ENCODE measurements around the gene MYLK. TPM values are rescaled to one million over a fixed set of nuclear protein-coding genes. Genes with fewer than 3 reads are reported as not detected.

Gene MYLK
- total RNA-seq, 1 donor from 2014 or later = 51.1 TPM

DNA sequence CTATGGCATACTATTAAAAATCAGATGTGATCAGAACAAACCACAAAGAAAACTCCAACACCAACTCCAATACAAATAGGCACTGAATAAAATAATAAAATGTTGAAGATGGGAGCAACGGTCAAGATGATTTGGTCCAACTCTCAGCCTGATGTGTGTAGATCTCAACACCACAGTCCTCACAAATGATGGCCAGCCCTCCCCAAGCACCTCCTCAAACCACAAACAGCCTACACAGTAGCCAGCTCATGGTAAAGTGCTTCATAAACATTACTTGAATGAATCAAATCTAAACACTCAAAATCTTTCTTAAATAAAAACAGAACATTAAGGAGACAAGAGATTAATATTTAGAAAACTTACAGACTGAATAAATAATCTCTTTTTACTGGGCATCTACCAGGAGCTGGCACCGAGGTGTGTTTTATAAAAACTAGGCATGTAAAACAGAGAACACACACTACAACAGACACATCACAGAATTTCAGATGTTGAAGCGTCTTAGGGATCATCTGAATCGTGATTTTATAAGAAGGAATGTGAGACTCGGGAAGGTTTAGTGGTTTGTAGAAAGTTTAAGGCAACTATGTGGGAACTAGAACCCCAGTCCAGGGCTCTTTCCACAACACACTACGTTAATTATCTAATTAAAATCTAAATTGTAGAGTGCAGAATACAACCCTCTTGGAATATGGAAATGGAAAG, 102.4 kb downstream of the MYLK start:
- DNase-seq (ENCODE audit: low spot score) = no peak
- ATAC-seq = no peak
- intact Hi-C loops (cut with DNase I) = no loop called here

DNA sequence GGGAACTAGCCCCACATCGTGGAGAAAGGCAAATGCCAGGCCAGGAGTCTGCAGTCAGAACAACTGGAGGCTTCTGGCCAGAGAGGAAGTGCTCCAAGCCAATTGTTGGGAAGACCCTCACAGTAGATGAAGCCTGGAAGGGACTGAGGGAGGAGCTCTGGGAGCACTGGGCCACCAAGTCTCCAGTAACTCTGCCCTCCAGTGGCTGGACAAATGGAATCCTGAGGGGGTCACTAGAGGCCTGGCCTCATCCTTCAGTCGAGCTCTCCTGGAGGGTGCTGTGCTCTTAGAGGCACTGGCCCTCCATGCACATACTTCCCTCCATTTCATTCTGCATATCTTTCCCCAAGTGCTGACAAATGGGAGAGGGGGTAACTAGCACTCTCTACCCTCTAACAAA, 103.0 kb downstream of the MYLK start:
- DNase-seq (ENCODE audit: low spot score) = no peak
- intact Hi-C loops (cut with DNase I) = no loop called here
- ATAC-seq = no peak

DNA sequence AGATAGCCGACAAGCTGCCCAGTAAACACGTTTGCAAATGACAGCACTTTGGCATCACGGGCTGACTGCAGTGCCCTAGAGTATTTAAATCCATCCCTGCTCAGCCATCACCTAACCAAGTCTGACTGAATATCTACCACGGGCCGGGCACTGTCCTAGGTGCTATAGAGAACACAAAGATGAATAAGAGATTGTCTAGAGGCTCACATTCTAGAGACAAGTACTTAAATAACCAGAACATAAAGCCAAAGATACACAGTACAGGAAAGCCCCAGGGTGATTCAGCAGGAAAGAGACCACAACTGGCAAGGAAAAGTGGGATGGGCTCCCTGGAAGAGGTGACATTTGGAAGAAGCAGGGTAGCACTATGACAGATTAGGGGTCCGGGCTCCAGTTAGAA, 103.5 kb downstream of the MYLK start:
- intact Hi-C loops (cut with DNase I) = no loop called here
- ATAC-seq = no peak
- DNase-seq (ENCODE audit: low spot score) = no peak

DNA sequence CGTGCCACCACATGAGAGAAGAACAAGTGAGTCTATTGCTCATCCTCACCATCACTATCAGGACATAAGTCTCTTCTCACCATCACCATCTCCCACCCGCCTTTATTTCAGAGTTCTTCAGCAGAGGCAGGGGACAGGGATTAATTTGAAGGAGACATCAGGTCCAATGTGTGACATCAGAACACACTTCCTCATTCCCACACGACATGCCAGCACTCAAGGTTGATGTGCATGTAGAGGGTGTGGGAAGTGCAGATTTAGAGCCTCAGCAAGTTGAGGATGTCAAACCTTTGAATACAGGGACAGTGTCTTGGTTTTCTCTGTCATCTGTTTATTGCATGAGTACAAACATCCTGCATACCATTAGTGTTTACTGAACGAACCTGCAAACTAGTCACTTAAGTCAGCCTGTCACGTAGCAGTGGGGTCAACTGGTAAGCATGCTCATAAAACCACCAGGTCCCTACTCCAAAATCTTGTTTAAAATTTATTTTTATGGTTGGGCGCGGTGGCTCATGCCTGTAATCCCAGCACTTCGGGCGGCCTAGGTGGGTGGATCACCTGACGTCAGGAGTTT, 104.4 kb downstream of the MYLK start:
- intact Hi-C loops (cut with DNase I) = no loop called here
- no peak for ATAC-seq
- no peak for DNase-seq (ENCODE audit: low spot score)

DNA sequence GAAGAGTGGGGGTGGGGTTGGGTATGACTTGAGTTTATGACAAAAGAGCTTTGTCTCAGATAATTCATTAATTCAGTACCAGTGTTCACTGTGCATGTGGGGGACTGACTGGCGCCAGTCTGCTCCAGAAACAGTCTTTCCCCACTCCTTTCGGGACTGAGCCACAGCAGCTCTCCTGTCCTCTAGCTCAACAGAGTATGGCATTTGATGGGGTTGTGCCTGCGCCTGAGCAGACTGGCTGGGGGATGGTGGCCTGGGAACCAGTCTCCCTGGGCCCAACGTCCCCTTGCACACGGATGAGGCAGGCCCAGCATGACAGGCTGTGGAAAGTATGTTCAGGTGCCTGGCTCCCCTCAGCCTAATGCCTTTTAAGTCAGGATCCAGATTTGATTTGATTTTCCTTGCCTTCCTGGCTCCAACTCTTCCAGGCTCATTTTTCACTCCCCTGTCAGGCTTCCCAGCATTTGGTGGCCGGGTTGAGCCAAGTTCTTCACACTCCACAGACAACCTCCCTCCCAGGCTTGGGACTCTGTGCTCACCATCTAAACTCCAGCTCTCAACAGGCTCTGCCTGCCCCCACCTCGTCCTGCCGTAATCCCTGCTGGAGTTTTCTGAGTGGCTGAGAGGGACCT, 105.0 kb downstream of the MYLK start:
- ATAC-seq (peak; percentile 34), DNase-seq (ENCODE audit: low spot score) (no peak)
- intact Hi-C loops (cut with DNase I) = no loop called here

DNA sequence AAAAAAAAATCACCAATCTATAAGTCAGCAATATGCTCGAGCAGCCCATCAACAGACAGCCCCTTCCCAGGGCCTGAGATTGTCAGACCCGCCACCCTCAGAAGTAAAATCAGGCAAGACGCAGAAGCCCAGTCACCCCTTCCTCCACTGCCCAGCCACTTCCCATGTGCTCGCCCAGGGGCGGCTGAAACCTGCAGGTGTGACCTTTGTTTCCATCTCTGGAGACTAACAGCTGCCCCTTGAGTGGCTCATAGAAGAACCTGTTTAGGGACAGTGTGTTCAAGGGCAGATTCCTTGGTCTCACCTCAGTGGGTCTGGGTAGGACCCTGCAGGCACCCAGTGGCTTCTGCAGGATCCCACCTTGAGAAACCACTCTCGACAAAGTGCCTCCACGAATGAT, 105.6 kb downstream of the MYLK start:
- intact Hi-C loops (cut with DNase I) = no loop called here
- no peak for ATAC-seq
- no peak for DNase-seq (ENCODE audit: low spot score)

DNA sequence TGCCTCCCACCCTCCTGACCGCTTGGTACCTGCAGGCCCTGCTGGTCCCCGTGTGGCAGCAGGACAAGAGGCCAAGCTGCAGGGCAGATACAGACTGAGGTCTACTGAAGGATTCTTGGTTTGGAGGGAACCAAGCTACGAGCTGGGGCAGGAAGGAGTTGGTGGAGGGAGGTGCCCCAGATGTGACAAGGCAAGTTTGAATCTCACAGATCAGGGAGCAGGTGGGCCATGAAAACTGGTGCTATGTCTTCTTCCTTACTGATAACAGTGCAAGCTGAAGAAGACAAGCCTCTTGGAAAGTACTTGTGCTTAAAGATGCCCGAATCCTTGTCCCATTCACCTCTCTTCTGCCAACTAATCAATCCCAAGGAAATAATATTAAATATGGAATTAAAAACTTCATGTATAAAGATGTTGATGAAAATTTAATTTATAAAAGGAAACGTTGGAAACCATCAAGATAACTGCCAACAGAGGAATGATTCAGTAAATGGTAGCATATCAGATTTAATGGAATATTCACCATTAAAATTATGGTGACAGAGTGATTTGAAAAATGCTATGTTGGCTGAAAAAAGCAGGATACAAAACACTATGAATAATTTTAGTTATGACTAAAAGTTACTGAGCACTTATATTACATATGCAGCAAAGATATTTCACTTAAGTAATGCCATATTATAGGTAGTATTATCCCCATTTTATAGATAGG, 107.9 kb downstream of the MYLK start:
- intact Hi-C loops (cut with DNase I) = no loop called here
- no peak for ATAC-seq
- no peak for DNase-seq (ENCODE audit: low spot score)

DNA sequence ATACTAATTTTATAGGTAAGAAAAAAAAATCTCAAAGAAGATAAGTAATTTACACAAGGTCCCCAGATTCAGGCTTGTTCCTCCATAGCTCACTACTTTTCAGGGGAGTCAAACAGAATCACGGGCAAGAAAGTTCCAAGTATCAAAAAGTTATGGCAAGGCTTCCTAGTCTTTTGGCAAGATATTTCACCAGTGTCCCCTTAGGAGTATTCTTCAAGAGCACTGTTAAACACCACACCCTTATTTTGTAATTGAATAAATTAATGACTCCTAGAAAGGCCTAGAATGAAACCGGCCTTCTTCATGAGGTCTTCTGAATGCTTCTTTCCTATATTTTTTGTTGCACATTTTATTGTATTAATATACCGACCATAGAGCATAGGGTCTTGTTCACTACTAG, 109.7 kb downstream of the MYLK start:
- no peak for DNase-seq (ENCODE audit: low spot score)
- intact Hi-C loops (cut with DNase I) = no loop called here
- peak; percentile 61 for ATAC-seq

DNA sequence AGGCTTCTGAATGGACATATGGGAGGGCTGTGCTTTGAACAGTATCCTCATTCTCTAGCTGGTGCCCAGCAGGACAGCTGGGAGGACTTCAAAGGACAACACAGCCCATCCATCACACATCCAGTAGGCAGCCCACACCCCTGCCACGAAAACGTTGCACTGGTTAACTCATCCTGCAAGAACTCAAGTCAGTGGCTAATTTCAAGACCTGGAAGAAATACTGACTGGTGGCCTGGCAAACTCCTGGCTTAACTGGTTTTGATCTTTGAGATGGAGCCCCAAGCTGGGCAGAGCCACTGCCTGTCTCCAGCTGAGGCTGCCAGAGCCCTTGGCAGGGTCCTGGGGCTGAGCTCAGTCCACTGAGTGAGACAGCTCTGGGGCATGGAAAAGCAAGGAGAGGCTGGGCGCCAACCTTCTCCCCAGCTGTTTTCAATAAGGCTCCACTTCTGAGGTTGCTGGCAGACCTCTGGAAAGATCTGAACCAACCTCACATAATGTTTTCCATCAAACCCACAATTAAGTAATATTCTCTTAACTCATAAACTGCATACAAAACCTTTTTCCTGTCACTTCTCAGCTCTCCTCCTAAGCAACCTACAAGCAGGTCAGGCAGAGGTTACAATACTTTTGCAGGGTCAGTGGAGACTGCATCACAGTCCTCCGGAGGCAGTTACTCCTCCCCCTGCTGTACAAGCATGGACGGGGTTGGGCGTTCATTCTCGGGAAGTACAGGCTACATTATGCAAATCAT, 110.3 kb downstream of the MYLK start:
- intact Hi-C loops (cut with DNase I) = no loop called here
- peak; percentile 89 for ATAC-seq

DNA sequence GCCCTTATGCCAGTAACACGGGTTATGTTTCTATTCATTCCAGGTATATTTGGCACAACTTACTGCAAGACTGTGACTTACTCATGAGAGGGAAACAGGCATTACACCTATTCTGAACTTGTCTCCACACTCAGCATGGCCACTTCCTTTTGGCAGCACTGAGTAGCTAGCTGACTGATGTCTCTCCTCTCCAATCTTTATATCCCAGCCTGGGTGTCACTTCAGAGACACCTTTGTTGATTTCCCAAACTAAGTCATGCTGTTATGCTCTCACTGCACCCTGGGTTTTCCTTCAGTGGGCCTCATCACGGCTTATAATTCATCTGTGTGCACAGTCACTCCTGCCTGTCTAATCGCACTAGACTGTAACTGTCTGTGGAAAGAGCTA, 114.8 kb downstream of the MYLK start:
- intact Hi-C loops (cut with DNase I) = loop anchor here (5.0 kb wide), 1 partner anchor 917 kb away; no protein-coding TSS in a partner anchor
- ATAC-seq (no peak), DNase-seq (ENCODE audit: low spot score) (no peak)

More for the DNA sequence above, 110.3 kb downstream of the MYLK start:
- DNase-seq (ENCODE audit: low spot score) = no peak

DNA sequence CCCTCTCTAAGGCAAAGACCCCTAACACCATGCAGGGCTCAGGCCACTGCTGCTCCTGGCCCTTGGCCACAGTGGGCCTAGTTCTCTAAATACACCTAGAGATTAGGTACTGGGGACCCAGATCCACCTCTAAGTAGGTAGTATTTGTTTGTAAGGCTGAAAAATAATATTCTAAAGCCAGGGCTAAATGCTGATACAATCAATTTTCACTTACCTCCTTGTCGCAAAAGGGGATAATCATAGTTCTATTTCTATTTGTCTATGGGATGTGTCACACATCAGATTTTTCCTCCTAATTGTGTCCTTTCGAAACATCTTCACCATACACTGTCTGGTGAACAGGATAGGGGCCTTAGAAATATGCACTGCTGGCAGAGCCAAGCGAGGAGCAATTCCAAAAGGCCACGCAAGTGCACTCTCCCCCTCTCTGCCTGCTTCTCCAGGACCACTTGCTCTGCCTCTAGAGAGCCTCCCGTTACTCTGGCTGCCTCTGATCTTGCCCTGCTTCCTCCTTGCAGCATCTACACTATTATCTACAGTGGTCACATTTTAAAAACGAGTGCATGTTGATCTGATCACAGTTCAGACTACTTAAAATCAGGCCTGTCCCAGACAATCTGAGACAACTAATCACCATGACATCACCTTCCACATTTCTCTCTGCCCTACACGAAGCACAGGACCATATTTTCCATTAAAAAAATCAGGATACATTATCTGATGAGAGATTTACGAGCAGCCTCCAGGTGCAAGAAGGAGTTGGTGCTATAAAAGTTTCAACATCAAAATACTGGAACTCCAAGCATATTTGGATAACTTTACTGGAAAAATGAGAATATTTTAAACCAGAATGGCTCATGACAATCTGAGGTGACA, 115.4 kb downstream of the MYLK start:
- DNase-seq (ENCODE audit: low spot score) = no peak
- intact Hi-C loops (cut with DNase I) = loop anchor here (5.0 kb wide), 1 partner anchor 916 kb away; no protein-coding TSS in a partner anchor

DNA sequence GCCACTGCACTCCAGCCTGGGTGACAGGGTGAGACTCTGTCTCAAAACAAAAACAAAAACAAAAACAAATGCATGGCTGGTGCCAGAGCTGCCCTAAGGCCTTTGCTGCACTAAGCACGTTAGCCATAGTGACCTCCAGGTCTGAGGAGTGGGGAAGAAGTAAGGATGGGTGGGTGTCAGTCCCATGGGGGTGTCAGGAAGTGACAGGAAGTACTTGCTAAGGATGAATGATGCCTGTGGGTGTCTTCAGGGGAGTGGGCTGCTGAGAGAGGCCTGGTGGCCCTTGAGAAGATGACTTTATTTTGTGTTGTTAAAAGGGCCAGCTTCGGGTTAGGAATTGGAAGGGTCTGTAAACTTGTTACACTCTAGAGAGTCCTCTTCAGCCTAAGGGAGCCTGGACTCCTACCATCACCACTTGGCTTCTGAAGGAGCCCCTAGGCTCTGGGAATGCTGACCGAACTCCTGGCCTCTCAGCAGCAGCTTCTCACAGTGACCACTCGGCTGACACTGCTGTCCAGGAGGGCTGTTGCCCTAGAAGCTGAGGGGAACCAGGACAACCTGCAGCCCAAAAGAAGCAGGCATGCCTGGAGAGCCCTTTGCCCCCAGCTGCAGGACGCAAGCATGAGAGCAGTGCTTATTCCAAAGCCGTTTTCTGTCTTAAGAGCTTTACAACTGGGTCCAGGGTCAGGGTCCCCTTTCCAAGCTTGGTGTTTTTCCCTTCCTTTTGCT, 116.4 kb downstream of the MYLK start:
- no peak for DNase-seq (ENCODE audit: low spot score)
- intact Hi-C loops (cut with DNase I) = loop anchor here (5.0 kb wide), 1 partner anchor 915 kb away; no protein-coding TSS in a partner anchor
- ATAC-seq = no peak

More for the DNA sequence above, 115.4 kb downstream of the MYLK start:
- no peak for ATAC-seq

DNA sequence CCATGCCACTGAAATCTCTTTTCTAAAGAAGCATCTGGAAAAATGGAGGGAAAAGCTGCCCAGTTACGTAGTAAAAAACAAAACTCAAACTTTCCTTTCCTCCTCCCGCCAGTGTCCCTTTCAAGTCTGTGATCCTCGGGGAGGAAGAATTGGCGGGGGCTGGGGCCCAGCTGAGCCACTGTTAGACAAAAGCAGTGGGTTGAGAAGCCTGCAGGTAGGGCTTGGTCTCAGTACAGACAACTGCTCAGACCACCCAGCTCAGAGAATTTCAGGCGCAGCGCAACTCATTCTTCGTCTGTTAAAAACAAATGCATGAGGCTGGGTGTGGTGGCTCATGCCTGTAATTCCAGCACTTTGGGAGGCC, 117.1 kb downstream of the MYLK start:
- intact Hi-C loops (cut with DNase I) = loop anchor here (5.0 kb wide), 1 partner anchor 915 kb away; no protein-coding TSS in a partner anchor
- ATAC-seq (no peak), DNase-seq (ENCODE audit: low spot score) (no peak)

DNA sequence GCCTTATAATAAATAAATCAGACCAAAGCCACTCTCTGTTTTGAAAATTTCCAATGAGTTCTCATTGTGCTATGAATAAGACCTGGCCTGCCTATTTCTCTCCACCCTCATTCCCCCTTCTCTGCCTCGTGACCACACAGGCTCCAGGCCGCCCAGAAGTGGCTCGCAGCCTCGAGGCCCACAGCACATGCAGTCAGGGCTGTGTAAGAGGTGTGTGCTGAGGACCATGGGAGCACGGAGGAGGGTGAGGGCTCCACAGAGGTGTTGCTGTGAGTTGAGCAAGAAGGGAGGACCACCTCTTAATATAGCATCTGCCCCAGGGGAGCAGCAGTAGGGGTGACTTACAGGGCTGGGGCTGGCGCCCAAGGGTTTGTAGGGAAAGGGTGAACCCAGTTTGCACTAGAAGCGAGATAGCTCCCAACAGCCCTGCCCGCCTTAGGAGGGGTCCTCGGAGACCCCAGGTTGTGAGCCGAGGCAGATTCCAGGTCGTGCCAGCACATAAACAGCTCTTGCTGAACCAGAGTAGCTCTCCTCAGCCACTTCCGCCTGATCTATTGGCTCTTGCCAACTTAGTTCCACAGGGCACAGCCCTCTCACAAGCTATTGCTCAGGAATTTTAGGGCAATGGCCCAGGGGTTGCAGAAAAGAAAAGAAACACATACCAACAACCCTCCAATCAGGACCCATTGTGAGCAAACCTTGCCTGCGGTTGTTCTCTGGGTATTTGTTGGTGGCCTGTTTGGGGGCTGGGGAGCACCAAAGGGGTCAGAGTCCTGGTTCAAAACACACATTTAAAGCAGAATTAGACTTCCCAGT, 117.7 kb downstream of the MYLK start:
- peak; percentile 36 for ATAC-seq
- no peak for DNase-seq (ENCODE audit: low spot score)
- intact Hi-C loops (cut with DNase I) = loop anchor here (5.0 kb wide), 1 partner anchor 914 kb away; no protein-coding TSS in a partner anchor

DNA sequence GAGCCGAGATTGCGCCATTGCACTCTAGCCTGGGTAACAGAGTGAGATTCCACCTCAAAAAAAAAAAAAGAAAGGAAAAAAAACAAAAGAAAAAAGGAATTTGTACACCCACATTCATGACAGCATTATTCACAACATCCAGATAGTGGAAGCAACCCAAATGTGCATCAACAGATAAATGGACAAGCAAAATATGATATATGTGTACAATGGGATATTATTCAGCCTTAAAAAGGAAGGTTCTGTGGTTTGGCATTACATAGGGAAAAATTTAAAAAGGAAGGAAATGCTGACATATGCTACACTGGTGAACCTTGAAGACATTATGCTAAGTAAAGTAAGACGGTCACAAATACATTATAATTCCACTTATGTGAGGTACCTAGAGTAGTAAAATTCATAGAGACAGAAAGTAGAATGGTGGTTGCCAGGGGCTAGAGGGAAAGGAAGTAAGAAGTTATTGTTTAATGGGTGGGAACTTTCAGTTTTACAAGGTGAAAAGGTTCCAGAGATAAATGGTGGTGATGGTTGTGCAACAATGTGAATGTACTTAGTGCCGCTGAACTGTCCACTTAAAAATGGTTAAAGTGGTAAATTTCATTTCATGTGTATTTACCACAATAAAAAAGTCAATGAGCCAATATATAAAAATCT, 118.5 kb downstream of the MYLK start:
- intact Hi-C loops (cut with DNase I) = loop anchor here (5.0 kb wide), 1 partner anchor 913 kb away; no protein-coding TSS in a partner anchor
- DNase-seq (ENCODE audit: low spot score) = no peak
- ATAC-seq = no peak

DNA sequence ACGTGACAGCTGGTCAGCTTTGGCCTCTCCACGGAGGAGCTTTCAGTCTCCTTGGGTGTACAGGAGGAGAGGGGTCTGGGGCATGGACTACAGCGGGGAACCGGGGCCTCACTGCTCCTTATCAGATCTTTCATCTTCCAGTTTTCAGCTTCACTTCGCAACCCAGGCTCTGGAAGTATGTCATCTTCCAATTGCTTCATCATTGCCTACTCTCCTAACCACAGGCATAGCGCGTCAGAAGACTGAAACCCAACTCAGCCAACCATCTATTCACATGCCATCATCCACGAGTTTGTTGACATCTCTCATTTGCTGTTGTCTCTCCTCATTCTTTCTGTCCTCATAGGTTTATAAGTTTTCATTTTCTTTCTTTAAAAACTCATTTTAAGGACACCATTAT, 119.5 kb downstream of the MYLK start:
- intact Hi-C loops (cut with DNase I) = loop anchor here (5.0 kb wide), 1 partner anchor 912 kb away; no protein-coding TSS in a partner anchor
- ATAC-seq (no peak), DNase-seq (ENCODE audit: low spot score) (no peak)

All from sciatic nerve (tissue), 2 donors.